Endodermal cell (in vitro differentiated cells): Measurements from ENCODE around the gene IL6R. TPM values are rescaled to one million over a fixed set of nuclear protein-coding genes. Genes with fewer than 3 reads are reported as not detected.
A peak's percentile ranks its signal among the peaks of the same experiment; 100 is the strongest.
"Not testable (repeated sequence)": the region's sequence is repeated elsewhere in the genome, so short reads cannot be mapped to it uniquely, and the experiment has no call there.

Experiments
- DNase-seq: peaks from one replicate; pipeline ENCODE4 v3.0.0-alpha.2; 2017
- H3K27ac ChIP-seq: 2 replicates; pipeline ENCODE4 v1.5.1; 2013; ENCODE audit warnings: mild to moderate bottlenecking, low read depth, low read length, moderate library complexity
- H3K27me3 ChIP-seq: 2 replicates; pipeline ENCODE4 v1.6.1; 2013; ENCODE audit warnings: mild to moderate bottlenecking, low read length, moderate library complexity; ENCODE audit not compliant: insufficient read depth, control insufficient read depth, poor library complexity, severe bottlenecking
- H3K36me3 ChIP-seq: 2 replicates; pipeline ENCODE4 v1.7.0; 2013; ENCODE audit warnings: mild to moderate bottlenecking, low read length, moderate library complexity; ENCODE audit not compliant: control insufficient read depth, insufficient read depth
- H3K4me1 ChIP-seq: one replicate; pipeline ENCODE4 v1.7.0; 2013; ENCODE audit warnings: low read length; ENCODE audit not compliant: control insufficient read depth, insufficient read depth
- H3K4me3 ChIP-seq: 2 replicates; pipeline ENCODE4 v1.5.1; 2013; ENCODE audit warnings: mild to moderate bottlenecking, low read length, moderate library complexity
- H3K9ac ChIP-seq: 2 replicates; pipeline ENCODE4 v1.6.1; 2013; ENCODE audit warnings: mild to moderate bottlenecking, low read length, moderate library complexity; ENCODE audit not compliant: poor library complexity, severe bottlenecking; ENCODE audit errors: extremely low read depth
- H3K9me3 ChIP-seq: 2 replicates; pipeline ENCODE4 v1.6.1; 2013; ENCODE audit warnings: mild to moderate bottlenecking, low read length, moderate library complexity; ENCODE audit not compliant: control insufficient read depth
- H3K27ac Mint-ChIP-seq: 2 replicates; pipeline ENCODE4 v1.8.0; 2020; ENCODE audit warnings: mixed read lengths
- H3K27me3 Mint-ChIP-seq: 2 replicates; pipeline ENCODE4 v1.8.0; 2021; ENCODE audit warnings: mild to moderate bottlenecking, mixed read lengths; ENCODE audit not compliant: insufficient read depth
- H3K36me3 Mint-ChIP-seq: 2 replicates; pipeline ENCODE4 v1.8.0; 2020; ENCODE audit warnings: low read depth, mixed read lengths
- H3K4me1 Mint-ChIP-seq: 2 replicates; pipeline ENCODE4 v1.8.0; 2020; ENCODE audit warnings: mixed read lengths
- H3K4me3 Mint-ChIP-seq: 2 replicates; pipeline ENCODE4 v1.8.0; 2020; ENCODE audit warnings: mild to moderate bottlenecking, moderate library complexity, mixed read lengths
- H3K9me3 Mint-ChIP-seq: 2 replicates; pipeline ENCODE4 v1.8.0; 2020; ENCODE audit warnings: mild to moderate bottlenecking, mixed read lengths
- WGBS, 2 experiments: methylation state at CpG; one replicate each; pipeline versions ENCODE4 v1.1.5 to v1.1.7; 2013; ENCODE audit warnings: missing lambda C conversion rate in 2 of 2, mixed read lengths in 1 of 2; ENCODE audit not compliant: insufficient coverage in 1 of 2, insufficient read length in 1 of 2; 5-methylcytosine and 5-hydroxymethylcytosine counted together
- total RNA-seq, 2 donors: library from RNA; stranded (reverse); fragmentation: NEBNext Ultra II Directional in 1 of 2; extraction: Animal tissue kit (Norgen Biotek cat#: 25700) in 1 of 2; gene quantifications; 2 replicates in 1 of 2; 3 replicates in 1 of 2; pipeline ENCODE4 v1.2.1, GENCODE V29; 2021
- TF ChIP-seq, protein P1 (sequence below): fragments of 200-600 bp; sonication (generic); conservative IDR thresholded peaks from 2 replicates; pipeline ENCODE4 v1.5.0; 2021; ENCODE audit warnings: antibody characterized with exemption, mild to moderate bottlenecking

The IL6R gene
- total RNA-seq, 2 donors from 2014 or later: 0.77 to 1.0 TPM

DNA sequence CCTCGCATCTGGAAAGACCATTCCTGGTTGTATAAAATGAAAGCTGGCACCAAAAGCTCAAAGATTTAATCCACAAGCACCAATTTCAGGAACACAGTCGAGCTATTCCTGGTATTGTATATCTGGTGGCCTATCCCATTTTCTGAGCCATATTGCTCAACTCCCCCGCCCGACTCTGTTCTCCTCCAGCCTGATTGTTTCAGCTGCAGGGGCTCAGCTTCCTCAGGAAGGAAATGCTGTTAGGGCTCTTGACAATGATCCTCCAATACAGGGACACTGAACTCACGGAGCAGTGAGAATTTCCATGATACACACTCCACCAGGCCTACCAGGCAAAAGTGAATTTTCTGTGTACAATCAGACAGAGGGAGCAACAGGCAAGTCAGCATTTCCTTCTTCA is 80.0 kb downstream of the IL6R start:
- Mint-ChIP-seq H3K4me3 (no peak overlapping the region), H3K27me3 (peaks cover 5% of the 10 kb centered on the region), H3K36me3 (no peaks in the 10 kb centered on the region), H3K4me1 (peaks cover 18% of the 10 kb centered on the region), H3K9me3 (no peaks in the 10 kb centered on the region), H3K27ac (no peak overlapping the region)
- 94 to 100% methylated on average over 2 to 5 of the region's 5 CpGs for WGBS, 2 experiments
- TF ChIP-seq, protein P1, sequence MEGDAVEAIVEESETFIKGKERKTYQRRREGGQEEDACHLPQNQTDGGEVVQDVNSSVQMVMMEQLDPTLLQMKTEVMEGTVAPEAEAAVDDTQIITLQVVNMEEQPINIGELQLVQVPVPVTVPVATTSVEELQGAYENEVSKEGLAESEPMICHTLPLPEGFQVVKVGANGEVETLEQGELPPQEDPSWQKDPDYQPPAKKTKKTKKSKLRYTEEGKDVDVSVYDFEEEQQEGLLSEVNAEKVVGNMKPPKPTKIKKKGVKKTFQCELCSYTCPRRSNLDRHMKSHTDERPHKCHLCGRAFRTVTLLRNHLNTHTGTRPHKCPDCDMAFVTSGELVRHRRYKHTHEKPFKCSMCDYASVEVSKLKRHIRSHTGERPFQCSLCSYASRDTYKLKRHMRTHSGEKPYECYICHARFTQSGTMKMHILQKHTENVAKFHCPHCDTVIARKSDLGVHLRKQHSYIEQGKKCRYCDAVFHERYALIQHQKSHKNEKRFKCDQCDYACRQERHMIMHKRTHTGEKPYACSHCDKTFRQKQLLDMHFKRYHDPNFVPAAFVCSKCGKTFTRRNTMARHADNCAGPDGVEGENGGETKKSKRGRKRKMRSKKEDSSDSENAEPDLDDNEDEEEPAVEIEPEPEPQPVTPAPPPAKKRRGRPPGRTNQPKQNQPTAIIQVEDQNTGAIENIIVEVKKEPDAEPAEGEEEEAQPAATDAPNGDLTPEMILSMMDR: no peak
- no peaks in the 10 kb centered on the region for H3K9me3 ChIP-seq
- no peak overlapping the region for H3K9ac ChIP-seq
- no peak for DNase-seq
- H3K4me3 ChIP-seq: no peak overlapping the region
- no peaks in the 10 kb centered on the region for H3K36me3 ChIP-seq
- H3K27me3 ChIP-seq: no peaks in the 10 kb centered on the region
- H3K4me1 ChIP-seq: peaks cover 13% of the 10 kb centered on the region
- H3K27ac ChIP-seq: no peak overlapping the region

- Mint-ChIP-seq H3K27me3 (peaks cover 9% of the 10 kb centered on the region), H3K9me3 (no peaks in the 10 kb centered on the region), H3K27ac (no peak overlapping the region), H3K4me3 (no peak overlapping the region), H3K36me3 (no peaks in the 10 kb centered on the region), H3K4me1 (peaks cover 20% of the 10 kb centered on the region)
- 94 to 97% methylated on average over 5 to 7 of the region's 7 CpGs for WGBS, 2 experiments
- DNase-seq: no peak
- Histone ChIP-seq H3K4me1 (peaks cover 13% of the 10 kb centered on the region), H3K4me3 (no peak overlapping the region), H3K36me3 (no peaks in the 10 kb centered on the region), H3K9me3 (no peaks in the 10 kb centered on the region), H3K27me3 (no peaks in the 10 kb centered on the region), H3K27ac (no peak overlapping the region), H3K9ac (no peak overlapping the region)
- TF ChIP-seq, protein P1: no peak
Observed at GRCh38 chr1:154485910-154486496, 80.9 kb downstream of the IL6R start.

DNA sequence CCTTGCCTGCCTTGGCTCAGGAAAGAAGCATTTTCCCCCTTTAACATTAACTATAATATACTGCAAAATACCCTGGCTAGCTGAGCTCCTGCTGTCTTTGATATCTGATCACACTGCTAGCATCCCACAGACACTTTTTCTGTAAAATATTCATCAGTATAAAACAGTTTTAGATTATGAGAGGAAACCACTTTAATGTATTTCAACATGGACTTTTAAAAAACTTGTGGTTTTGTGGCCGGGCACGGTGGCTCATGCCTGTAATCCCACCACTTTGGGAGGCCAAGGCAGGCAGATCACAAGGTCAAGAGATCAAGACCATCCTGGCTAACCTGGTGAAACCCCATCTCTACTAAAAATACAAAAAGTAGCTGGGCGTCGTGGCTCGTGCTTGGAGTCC is 81.6 kb downstream of the IL6R start:
- H3K9me3 ChIP-seq, H3K27ac ChIP-seq, H3K36me3 Mint-ChIP-seq, H3K36me3 ChIP-seq, DNase-seq, H3K27ac Mint-ChIP-seq, H3K9me3 Mint-ChIP-seq, H3K4me3 ChIP-seq, H3K9ac ChIP-seq, H3K27me3 ChIP-seq, H3K4me3 Mint-ChIP-seq: not testable (repeated sequence)
- peaks cover 15% of the 10 kb centered on the region for H3K4me1 ChIP-seq
- H3K27me3 Mint-ChIP-seq: peaks cover 16% of the 10 kb centered on the region
- peaks cover 27% of the 10 kb centered on the region for H3K4me1 Mint-ChIP-seq
- WGBS, 2 experiments: 93 to 97% methylated on average over 5 of the region's 5 CpGs

GRCh38 chr1:154488922-154489321 is 83.8 kb downstream of the IL6R start:
- 81 to 86% methylated on average over 14 to 20 of the region's 20 CpGs for WGBS, 2 experiments
- no peak overlapping the region for H3K4me3 ChIP-seq
- no peaks in the 10 kb centered on the region for H3K9me3 ChIP-seq
- H3K4me1 ChIP-seq: peaks cover 23% of the 10 kb centered on the region
- H3K4me3 Mint-ChIP-seq: no peak overlapping the region
- no peak overlapping the region for H3K9ac ChIP-seq
- H3K9me3 Mint-ChIP-seq: no peaks in the 10 kb centered on the region
- no peak overlapping the region for H3K27ac ChIP-seq
- no peaks in the 10 kb centered on the region for H3K36me3 ChIP-seq
- H3K36me3 Mint-ChIP-seq: no peaks in the 10 kb centered on the region
- peaks cover 17% of the 10 kb centered on the region for H3K27me3 Mint-ChIP-seq
- peak overlapping the region; percentile 67 for H3K27ac Mint-ChIP-seq
- TF ChIP-seq, protein P1: no peak
- no peaks in the 10 kb centered on the region for H3K27me3 ChIP-seq
- H3K4me1 Mint-ChIP-seq: peaks cover 48% of the 10 kb centered on the region
- DNase-seq: no peak
